HFF-Myc (cell line): ENCODE data around the gene GDPD4.

ENCODE experiments used
- DNase-seq: peaks from one replicate; pipeline ENCODE4 v3.0.0-alpha.2; 2011; ENCODE audit warnings: low read depth; ENCODE audit errors: extremely low read depth
- H3K4me3 ChIP-seq: replicated peaks from 2 replicates; pipeline ENCODE4 v1.5.1; 2011; ENCODE audit warnings: low read depth, mild to moderate bottlenecking, control low read depth, low read length
- TF ChIP-seq, protein P1 (sequence below): IDR thresholded peaks from 2 replicates; pipeline ENCODE4 v1.5.1; 2012; ENCODE audit warnings: mild to moderate bottlenecking, low read depth, low read length, control low read depth; ENCODE audit errors: missing control alignments

GDPD4 gene

DNA sequence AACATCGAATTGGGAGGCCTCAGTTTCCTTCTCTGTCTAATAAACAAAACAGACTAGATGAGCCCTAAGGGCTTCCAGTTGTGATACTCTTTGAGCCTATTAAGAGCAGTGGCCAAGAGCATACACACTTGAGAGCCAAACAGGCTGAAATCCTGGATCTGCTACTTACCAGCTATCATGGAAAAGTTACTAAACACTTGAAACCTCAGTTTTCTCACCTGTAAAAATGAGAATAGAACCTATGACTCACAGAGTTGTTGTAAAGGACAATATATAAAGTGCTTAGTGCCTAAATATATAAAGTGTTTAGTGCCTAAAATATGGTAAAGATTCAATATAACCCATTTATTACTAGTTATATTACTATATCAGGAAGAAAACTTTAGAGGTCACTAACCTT is 23.7 kb upstream of the GDPD4 start:
- no peak overlapping the region for H3K4me3 ChIP-seq
- no peak for DNase-seq
- TF ChIP-seq, protein P1, sequence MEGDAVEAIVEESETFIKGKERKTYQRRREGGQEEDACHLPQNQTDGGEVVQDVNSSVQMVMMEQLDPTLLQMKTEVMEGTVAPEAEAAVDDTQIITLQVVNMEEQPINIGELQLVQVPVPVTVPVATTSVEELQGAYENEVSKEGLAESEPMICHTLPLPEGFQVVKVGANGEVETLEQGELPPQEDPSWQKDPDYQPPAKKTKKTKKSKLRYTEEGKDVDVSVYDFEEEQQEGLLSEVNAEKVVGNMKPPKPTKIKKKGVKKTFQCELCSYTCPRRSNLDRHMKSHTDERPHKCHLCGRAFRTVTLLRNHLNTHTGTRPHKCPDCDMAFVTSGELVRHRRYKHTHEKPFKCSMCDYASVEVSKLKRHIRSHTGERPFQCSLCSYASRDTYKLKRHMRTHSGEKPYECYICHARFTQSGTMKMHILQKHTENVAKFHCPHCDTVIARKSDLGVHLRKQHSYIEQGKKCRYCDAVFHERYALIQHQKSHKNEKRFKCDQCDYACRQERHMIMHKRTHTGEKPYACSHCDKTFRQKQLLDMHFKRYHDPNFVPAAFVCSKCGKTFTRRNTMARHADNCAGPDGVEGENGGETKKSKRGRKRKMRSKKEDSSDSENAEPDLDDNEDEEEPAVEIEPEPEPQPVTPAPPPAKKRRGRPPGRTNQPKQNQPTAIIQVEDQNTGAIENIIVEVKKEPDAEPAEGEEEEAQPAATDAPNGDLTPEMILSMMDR, result no peak

DNA sequence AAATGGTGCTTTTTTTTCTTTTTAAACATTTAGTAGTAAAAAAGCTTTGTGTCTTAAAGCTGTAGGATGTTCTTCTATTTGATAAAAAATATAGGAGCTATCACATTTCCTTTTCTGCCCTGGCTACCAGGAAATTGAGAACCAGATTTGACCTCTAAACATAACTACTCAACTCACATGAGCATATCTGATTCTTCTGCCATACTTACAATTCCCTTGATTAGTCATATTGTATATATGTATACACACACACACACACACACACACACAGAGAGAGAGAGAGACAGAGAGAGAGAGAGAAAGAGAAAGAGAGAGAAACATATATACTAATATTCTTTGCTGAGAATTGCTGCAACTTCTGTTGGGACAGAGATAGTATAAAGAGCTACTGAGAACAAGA is 23.0 kb upstream of the GDPD4 start:
- TF ChIP-seq, protein P1, result no peak
- H3K4me3 ChIP-seq, result no peak overlapping the region
- no peak for DNase-seq

DNA sequence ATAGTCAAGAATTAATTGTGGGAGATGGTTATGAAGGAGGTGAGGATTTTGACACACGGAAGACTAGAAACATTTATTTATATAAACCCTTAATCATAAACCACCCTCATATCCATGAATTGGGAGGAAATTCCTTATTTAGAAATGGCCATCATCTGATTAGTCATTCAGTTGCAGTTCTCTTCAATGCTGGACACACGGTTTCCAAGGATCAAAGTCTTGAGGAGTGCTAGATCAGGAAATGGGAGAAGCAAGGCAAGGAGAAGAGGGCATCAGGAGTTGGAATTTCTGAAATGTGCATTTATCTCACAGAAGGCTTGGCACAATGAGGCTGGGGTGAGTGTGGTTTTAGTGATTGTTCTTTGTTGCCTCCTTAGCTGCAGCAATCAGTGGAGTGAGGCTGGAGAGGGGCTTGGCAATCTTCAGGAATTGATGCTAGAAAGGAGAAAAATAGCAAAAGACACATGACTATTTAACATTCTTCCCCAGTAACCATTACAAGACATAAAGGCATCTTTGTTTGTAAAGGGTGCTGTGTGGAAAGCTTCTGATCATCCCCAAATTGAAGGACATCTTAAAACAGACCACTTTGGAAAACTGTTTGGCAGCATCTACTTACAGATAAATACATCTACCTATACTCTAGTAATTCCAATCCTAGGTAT is 21.6 kb upstream of the GDPD4 start:
- no peak for DNase-seq
- TF ChIP-seq, protein P1, result no peak

DNA sequence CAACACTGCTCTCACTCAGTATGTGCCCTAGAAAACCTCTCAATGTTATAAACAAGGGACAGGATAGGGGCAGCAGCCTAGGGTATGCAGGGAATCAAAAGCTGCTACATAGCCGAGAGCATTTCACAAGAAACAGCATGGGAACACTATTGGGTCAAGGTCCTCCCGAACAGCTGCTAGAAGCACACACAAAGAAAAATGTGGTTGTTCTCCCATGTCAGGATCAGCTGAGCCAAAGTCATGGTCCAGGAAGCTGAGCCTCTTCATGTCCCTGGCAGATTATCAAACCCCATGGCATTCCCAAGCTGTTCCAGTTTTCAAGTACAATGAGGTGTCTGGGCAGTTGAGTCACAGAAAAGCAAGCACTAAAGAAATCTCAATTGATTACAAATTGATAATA is 21.0 kb upstream of the GDPD4 start:
- DNase-seq, result no peak
- no peak overlapping the region for H3K4me3 ChIP-seq
- TF ChIP-seq, protein P1, result no peak

More for the DNA sequence above, 21.6 kb upstream of the GDPD4 start:
- H3K4me3 ChIP-seq, result no peak overlapping the region

DNA sequence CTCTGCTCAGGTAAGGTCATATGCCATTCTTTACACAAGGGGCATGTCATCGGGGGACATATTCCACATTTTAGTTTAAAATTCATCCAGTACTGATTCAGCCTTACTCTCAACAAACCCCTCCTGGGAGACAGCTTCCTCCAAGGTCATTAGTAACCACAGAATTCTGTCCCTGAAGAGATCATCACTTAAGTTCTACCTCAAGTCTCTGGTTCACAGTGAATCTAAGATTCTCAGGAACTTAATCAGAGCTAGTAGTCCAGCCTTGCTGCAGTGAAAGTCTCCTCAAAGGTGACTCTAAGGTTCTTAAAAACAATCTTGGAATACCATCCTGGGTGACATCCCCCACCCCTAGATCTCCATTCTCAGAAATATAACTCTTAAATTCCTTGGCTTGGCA is 18.9 kb upstream of the GDPD4 start:
- no peak overlapping the region for H3K4me3 ChIP-seq
- DNase-seq, result no peak
- TF ChIP-seq, protein P1, result no peak

DNA sequence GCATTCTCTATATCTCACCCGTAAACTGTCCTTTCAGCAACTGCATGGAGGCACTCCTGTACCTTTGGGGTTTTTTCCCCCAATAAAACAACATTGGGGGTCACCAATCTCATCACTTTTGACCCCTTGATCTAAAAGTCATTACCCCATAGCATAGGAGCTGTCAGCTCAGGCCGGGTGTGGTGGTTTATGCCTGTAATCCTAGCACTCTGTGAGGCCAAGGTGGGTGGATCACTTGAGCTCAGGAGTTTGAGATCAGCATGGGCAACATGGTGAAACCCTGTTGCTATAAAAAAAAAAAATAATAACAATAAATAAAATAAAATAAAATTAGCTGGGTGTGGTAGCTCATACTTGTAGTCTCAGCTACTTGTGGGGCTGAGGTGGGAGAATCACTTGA is 17.1 kb upstream of the GDPD4 start:
- TF ChIP-seq, protein P1, result no peak
- no peak overlapping the region for H3K4me3 ChIP-seq
- no peak for DNase-seq
